SH-SY5Y (cell line): Measurements from ENCODE around the gene CDIPT.

ENCODE experiments used
- GATA2 ChIP-seq: IDR thresholded peaks from 2 replicates; pipeline ENCODE4 v1.6.1; 2011; ENCODE audit warnings: mild to moderate bottlenecking, low read depth, low read length
- GATA3 ChIP-seq: IDR thresholded peaks from 2 replicates; pipeline ENCODE4 v1.6.1; 2011; ENCODE audit warnings: low read depth, mild to moderate bottlenecking, low read length, moderate library complexity

CDIPT gene

DNA sequence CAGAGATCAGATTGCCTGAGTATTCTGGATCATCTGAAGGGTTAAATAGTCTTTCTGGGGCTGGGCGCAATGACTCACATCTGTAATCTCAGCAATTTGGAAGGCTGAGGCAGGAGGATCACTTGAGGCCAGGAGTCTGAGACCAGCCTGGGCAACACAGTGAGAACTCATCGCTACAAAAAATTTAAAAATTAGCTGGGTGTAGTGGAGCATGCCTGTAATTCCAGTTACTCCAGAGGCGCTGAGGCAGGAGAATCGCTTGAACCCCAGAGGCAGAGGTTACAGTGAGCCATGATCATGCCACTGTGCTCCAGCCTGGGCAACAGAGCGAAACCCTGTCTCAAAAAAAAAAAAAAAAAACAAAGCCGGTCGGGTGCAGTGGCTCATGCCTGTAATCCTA is 27.1 kb downstream of the CDIPT start:
- TF ChIP-seq GATA3 (no peak), GATA2 (no peak)

DNA sequence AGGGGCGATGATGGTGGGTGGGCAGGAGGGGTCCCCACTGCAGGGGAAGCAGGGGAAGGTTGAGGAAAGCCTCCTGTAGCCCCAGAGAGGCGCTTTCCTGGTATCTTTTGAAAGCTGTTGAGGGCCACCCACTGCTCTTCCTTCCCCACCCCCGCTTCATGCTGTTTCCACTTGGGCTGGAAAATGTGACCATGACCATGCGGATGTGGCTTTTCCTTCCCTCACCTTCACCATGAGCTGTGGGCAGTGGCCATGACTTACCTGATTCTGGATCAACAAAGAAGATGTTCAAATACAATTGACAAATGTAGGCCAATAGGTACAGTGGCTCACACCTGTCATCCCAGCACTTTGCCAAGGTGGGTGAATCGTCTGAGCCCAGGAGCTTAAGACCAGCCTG is 28.9 kb downstream of the CDIPT start:
- TF ChIP-seq GATA3 (no peak), GATA2 (no peak)

DNA sequence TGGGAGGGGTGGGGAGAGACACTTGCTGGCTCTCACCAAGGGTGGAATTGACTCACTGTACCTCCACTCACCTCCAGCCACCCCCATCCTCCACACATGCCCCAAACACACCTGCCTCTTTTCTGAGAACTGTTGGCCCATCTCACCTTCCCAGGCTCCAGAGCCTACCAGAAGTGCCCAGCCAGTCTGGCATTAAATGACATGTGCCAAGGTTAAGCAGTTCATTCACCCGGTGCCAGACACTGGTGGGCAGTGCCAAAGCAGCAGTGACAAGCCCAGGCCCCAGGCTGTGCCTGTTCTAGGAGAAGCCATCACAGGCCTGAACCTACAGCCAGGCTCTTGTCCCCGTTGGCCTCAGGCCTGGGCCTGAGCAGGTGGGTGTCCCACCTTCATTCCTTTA is 31.5 kb downstream of the CDIPT start:
- TF ChIP-seq GATA3 (no peak), GATA2 (no peak)

DNA sequence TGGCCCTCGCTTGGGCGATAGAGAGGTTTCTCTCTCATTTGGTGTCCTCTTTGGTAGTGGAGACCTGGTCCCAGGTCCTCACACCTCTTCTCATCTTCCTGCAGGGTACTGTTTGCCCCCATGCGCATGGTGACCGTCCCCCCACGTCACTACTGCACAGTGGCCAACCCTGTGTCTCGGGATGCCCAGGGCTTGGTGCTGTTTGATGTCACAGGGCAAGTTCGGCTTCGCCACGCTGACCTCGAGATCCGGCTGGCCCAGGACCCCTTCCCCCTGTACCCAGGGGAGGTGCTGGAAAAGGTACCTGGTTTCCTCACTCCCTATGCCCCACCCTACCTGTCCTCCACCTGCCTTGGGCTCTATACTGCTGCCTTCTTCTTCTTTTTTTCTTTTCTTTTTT is 32.3 kb downstream of the CDIPT start:
- TF ChIP-seq GATA3 (no peak), GATA2 (no peak)

DNA sequence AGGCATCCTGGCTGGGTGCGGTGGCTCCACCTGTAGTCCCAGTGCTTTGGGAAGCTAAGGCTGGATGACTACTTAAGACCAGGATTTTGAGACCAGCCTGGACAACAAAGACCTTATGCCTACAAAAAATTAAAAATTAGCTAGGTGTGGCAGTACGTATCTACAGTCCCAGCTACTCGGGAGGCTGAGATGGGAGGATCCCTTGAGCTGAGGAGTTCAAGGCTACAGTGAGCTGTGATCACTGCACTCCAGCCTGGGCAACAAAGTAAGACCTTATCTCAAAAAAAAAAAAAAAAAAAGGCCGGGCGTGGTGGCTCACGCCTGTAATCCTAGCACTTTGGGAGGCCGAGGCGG is 36.7 kb downstream of the CDIPT start:
- TF ChIP-seq GATA2 (no peak), GATA3 (no peak)

DNA sequence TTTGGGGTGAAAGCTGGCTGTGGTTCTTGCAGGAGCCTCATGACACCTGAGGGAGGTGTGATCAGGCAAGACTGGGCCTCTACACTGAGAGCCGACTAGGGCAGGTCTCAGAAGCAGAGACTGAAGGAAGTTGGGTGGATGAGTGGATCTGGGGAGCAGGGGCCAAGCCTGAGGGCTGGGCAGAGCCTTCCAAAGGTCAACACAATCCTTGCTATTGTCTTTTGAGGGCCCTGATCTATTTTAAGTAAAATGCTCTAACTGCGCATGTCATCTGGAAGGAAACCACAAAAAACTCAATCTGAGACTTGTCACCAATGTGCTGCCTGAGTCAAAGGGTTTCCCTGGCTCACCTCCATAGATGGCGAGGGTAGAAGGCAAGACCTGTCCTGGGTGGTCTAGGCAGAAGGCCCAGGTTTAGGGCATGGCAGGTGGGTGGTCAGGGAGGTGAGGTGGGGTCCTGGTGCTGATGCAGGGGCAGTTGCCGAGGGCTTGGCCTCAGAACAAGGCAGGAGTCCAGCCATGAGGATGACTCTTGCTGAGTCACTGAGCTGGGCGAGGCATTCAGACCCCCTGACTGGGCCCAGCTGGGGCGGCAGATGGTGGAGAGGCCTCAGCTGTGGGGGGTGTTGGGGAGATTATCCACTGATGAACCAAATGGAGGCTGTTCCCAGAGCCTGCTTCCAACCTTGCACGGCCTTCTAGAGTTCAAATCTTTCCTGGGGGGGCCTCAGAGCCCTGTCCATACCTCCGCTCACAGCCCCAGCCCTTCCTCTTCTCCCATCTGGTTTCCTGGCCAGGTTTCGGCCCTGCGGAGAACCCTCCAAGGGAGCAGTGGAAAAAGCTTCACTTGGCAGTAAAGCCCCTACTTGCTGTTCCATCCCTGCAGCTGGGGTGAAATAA is 37.6 kb downstream of the CDIPT start:
- TF ChIP-seq GATA3 (no peak), GATA2 (no peak)

DNA sequence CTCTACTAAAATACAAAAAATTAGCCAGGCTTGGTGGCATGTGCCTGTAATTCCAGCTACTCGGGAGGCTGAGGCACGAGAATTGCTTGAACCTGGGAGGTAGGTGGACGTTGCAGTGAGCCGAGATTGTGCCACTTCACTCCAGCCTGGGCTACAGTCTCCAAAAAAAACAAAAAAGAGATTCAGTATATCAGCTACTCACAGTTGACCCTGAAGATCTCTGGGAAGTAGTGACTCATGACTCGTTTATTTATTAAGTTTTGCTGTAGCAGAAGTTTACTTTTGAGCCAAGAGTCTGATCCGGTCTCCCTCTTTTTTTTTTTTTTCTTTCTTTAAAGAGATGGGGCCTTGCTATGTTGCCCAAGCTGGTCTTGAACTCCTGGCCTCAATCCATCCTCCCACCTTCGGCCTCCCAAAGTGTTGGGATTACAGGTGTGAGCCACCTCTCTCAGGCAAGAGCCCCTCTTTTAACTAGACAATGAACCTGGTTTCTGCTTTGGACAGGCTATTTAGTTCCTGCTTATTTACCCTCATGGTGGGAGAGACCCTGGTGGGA is 38.4 kb downstream of the CDIPT start:
- no peak for TF ChIP-seq GATA3
- no peak for TF ChIP-seq GATA2

DNA sequence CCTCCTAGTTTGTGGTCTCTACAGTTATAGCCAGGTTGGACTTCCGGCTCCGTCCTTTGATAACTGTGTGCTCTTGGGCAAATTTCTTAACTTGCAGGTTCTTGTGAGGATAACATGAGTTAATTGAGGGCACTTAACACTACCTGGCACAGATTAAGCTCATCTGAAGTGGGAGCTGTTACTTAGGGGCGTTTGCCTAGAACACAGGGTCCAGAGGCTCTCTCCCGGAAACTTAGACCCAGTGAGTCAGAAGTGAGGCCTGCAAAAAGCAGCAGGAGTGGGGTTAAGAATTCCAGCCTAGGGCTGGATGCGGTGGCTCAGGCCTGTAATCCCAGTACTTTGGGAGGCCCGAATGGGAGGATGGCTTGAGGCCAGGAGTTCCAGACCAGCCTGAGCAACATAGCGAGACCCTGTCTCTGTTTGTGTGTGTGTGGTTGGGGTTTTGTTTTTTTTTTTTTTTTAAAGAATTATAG is 41.3 kb downstream of the CDIPT start:
- TF ChIP-seq GATA3 (no peak), GATA2 (no peak)

DNA sequence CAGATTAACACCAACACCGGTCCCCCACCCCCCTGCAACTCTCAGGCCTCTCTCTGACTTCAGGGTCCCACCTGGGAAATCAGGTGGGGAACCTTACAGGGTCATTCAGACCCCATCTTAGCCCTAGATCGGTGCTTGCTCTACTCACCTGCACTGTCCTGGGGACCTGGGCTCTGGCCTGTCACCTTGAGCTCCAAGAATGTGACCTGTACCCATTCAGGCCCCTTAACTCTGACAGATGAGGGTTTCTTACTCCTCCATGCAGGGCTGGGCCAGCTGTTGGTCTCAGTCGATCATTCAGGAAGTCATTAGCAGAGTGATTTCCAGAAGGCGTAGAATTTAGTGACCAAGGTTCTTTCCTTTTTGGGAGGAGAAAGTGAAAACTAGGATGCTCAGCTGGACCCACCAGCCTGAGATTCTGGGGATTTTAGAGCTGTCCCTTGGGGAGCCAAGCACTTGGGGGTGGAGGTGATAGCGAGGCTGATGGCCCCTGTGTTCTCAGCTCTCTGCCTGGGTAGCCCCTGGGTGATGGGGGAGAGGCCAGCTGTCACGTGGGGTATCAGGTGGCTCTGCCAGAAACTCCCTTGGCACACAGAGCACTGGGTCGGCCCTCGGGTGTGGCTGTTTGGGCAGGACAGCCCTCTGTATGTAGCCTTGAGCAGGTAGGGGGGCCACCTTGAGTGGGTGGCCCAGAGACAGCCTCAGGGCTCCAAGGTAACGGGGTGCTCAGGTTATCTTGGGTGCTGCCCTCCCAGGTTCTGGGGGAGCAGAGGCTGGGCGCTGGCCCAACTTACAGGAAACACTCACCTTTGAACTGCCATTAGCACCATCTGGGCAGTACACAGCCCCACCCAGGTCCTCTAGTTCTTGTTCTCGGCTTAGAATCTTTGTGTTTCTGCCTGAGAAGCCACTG is 42.0 kb downstream of the CDIPT start:
- TF ChIP-seq GATA2 (no peak), GATA3 (no peak)

DNA sequence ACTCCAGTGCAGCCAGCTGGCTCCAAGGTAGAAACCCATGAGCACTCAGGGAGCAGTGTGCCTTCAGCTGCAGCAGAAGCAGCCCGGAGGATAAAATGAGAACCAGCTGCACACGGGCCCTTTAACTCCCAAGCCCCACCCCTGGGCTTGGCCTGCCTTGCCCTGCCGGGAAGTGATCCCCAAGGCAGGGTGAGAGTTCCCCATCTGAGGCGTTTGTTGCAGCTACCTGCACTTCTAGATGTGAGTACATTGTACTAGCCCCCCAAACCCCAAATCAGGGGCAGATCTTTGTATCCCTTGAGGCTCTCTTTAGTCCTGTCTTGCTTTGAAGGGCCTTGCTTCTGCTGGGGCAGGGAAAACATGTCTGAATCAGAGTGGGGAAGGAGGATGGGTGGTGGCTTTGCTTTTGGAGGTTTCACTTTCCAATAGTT is 42.7 kb downstream of the CDIPT start, which contains the start of gene MVP:
MVP (plus strand) TSS at position 192 of the 431 bp plus-strand sequence. CDS start 10,088 bp downstream, outside the sequence.
- TF ChIP-seq GATA3 (no peak), GATA2 (no peak)

DNA sequence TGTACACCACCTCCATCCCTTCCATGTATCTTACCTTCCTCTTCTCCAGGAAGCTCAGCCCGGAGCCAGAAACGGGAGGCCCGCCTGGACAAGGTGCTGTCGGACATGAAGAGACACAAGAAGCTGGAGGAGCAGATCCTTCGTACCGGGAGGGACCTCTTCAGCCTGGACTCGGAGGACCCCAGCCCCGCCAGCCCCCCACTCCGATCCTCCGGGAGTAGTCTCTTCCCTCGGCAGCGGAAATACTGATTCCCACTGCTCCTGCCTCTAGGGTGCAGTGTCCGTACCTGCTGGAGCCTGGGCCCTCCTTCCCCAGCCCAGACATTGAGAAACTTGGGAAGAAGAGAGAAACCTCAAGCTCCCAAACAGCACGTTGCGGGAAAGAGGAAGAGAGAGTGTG is 43.5 kb downstream of the CDIPT start:
- TF ChIP-seq GATA2 (no peak), GATA3 (no peak)

DNA sequence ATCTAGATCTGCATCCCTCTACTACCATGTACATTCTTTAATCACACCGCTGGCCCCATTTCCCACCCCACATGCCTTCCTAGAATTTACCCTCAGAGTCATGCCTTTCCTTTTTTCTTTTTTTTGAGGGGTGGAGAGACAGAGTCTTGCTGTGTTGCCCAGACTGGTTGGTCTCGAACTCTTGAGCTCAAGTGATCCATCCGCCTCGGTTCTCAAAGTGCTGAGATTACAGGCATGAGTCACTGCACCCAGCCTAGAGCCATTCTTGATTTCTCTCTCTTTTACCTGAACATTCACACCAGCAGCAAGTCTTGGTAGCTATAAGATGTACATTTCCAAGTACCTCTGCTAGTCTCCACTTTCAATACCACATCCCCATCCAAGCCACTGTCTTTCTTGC is 44.9 kb downstream of the CDIPT start:
- TF ChIP-seq GATA2 (no peak), GATA3 (no peak)

DNA sequence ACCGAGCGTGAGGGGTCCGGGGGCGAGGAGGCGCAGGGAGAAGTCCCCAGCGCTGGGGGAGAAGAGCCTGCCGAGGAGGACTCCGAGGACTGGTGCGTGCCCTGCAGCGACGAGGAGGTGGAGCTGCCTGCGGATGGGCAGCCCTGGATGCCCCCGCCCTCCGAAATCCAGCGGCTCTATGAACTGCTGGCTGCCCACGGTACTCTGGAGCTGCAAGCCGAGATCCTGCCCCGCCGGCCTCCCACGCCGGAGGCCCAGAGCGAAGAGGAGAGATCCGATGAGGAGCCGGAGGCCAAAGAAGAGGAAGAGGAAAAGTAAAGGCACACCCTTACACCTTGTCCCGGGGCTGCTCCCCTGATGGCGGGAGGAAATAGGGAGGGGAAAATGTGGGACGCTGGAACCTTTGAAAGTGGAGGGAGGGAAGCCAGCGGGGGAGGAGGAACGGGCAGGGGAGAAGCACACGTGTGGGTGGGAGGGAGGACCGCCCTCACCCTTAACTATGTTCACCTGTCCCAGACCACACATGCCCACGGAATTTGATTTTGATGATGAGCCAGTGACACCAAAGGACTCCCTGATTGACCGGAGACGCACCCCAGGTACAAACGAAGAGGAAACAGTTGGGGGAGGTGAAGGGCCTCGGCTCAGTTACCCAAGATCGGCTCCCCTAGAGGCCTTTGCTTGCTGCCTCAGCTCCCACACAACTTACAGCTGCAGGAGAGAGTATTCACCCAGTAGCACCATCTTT is 46.2 kb downstream of the CDIPT start:
- no peak for TF ChIP-seq GATA2
- TF ChIP-seq GATA3 = no peak
